Breast epithelium (tissue), 3 donors: Measurements from ENCODE around the gene PRR33.

Experiments
- POLR2A ChIP-seq: fragments of 450-650 bp; IDR thresholded peaks from one replicate; pipeline ENCODE4 v1.6.1; 2016; ENCODE audit warnings: antibody characterized with exemption, mild to moderate bottlenecking, moderate library complexity
- TF ChIP-seq, protein P1 (sequence below), 3 donors: fragments of 450-650 bp; IDR thresholded peaks; one replicate each; pipeline ENCODE4 v1.5.1; 2016 to 2017; ENCODE audit warnings: antibody characterized with exemption in 3 of 3, mild to moderate bottlenecking in 3 of 3, moderate library complexity in 3 of 3

DNA sequence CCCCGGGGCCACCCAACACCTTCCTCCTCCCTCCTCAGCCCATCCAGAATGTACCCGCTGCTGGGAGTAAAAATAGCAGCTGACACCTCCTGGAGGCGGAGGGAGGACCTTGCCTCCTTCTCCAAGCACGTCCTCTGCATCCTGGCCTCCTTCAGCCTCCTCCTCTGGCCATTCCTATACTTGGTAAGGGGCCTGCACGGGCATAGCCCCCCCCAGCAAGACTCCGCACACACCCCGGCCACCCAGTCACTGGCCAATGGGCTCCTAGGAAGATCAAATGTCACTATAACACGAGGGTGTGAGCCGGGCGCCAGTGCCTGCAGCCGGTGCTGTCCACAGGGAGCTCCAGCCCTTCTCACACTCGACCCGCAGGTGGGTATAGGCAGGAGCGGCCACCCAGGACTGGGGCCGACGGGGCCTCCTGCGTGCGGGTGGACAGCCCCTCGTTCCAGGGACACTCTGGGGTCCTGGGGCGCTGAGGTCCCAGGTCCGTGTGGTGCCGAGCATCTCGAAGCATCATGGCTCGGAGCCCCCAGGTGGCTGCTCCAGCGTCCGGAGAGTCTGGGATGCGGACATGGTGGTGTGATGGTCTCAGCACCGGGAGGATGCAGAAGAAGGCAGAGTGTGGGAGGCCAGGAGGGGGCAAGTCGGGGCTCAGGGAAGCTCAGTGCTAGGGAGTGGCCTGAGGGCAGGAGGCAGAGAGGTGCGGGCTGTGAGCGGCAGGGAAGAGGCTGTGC, 27.9 kb upstream of the PRR33 start, which contains the start of gene TNNT3:
- TF ChIP-seq, protein P1, sequence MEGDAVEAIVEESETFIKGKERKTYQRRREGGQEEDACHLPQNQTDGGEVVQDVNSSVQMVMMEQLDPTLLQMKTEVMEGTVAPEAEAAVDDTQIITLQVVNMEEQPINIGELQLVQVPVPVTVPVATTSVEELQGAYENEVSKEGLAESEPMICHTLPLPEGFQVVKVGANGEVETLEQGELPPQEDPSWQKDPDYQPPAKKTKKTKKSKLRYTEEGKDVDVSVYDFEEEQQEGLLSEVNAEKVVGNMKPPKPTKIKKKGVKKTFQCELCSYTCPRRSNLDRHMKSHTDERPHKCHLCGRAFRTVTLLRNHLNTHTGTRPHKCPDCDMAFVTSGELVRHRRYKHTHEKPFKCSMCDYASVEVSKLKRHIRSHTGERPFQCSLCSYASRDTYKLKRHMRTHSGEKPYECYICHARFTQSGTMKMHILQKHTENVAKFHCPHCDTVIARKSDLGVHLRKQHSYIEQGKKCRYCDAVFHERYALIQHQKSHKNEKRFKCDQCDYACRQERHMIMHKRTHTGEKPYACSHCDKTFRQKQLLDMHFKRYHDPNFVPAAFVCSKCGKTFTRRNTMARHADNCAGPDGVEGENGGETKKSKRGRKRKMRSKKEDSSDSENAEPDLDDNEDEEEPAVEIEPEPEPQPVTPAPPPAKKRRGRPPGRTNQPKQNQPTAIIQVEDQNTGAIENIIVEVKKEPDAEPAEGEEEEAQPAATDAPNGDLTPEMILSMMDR (IDR thresholded peaks at IDR 0.05): no peak
- TF ChIP-seq POLR2A: no peak
